GM18858 (cell line): ENCODE measurements around the gene ATCAY.

Experiments
- ATAC-seq: cut with Tn5 transposase; IDR thresholded peaks from one replicate; pipeline ENCODE4 v1.9.1; 2021; ENCODE audit not compliant: unreplicated experiment

Gene ATCAY, protein sequence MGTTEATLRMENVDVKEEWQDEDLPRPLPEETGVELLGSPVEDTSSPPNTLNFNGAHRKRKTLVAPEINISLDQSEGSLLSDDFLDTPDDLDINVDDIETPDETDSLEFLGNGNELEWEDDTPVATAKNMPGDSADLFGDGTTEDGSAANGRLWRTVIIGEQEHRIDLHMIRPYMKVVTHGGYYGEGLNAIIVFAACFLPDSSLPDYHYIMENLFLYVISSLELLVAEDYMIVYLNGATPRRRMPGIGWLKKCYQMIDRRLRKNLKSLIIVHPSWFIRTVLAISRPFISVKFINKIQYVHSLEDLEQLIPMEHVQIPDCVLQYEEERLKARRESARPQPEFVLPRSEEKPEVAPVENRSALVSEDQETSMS

GRCh38 chr19:3880471-3881271, at the start of gene ATCAY:
Gene ATCAY, plus strand, starts transcription at chr19:3880685. Its CDS starts 5,083 bp downstream, at chr19:3885768.
- ATAC-seq: no peak

GRCh38 chr19:3831601-3832000, 48.9 kb upstream of the ATCAY start:
- ATAC-seq: no peak

- no peak for ATAC-seq
These were observed 48.5 kb upstream of the ATCAY start for GRCh38 chr19:3832001-3832400.

- ATAC-seq: no peak
These were observed 46.7 kb upstream of the ATCAY start for GRCh38 chr19:3833578-3834348.

- ATAC-seq: no peak
These were observed 46.0 kb upstream of the ATCAY start for GRCh38 chr19:3834349-3835054.

DNA sequence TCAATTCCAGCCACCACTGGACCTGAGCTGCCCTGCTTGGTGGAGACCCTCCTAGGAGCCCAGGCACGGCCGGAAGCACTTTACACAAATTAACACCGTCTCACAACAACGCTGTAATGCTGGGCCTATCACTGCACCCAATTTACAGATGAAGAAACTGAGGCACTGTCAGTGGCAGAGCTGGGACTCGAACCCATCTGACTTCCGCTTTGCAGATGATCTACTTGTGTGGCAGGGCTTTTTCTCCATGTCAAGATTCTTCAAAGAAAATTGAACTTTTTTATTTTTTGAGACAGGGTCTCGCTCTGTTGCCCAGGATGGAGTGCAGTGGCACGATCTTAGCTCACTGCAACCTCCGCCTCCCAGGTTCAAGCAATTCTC, 45.4 kb upstream of the ATCAY start:
- ATAC-seq: no peak

- ATAC-seq: no peak
These were observed 43.6 kb upstream of the ATCAY start for GRCh38 chr19:3836887-3837286.

DNA sequence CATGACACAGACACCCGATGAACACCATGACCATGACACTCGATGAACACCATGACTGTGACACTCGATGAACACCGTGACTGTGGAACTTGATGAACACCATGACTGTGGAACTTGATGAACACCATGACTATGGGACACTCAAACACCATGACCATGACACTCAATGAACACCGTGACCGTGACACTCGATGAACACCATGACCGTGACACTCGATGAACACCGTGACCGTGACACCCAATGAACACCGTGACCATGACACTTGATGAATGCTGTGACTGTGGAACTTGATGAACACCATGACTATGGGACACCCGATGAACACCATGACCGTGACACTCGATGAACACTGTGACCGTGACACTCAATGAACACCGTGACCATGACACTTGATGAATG, 43.2 kb upstream of the ATCAY start:
- ATAC-seq: no peak

DNA sequence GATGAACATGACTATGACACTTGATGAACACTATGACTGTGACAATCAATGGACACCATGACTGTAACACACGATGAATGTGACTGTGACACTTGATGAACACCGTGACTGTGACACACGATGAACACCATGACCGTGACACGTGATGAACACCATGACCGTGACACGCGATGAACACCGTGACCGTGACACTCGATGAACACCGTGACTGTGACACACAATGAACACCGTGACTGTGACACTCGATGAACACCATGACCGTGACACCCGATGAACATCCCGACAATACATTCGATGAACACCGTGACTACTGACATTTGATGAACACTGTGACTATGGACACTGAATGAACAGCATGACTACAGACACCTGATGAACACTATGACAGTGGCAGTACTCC, 42.6 kb upstream of the ATCAY start:
- no peak for ATAC-seq

DNA sequence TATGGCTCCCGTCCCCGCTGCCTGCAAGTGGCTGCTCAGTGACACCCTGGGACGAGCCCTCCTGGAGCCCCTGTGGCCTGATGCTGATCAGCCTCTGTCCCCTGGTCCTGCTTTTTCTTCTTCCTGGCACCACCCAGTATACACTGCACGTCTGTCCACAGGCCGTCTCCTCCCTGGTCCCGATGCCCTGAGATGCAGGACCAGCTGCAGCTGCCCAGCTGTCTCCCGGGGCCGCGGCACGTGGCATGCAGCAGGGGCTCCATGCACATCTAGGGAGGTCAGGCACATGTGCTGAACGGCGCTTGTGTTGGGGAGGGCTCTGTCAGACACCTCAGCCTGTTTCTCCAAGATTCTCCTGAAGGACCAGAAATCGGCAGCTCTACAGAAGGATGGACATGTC, 41.8 kb upstream of the ATCAY start:
- ATAC-seq: no peak

- ATAC-seq: no peak
These were observed 40.5 kb upstream of the ATCAY start for GRCh38 chr19:3839941-3840340.

- ATAC-seq: no peak
These were observed 39.7 kb upstream of the ATCAY start for GRCh38 chr19:3840804-3841203.

DNA sequence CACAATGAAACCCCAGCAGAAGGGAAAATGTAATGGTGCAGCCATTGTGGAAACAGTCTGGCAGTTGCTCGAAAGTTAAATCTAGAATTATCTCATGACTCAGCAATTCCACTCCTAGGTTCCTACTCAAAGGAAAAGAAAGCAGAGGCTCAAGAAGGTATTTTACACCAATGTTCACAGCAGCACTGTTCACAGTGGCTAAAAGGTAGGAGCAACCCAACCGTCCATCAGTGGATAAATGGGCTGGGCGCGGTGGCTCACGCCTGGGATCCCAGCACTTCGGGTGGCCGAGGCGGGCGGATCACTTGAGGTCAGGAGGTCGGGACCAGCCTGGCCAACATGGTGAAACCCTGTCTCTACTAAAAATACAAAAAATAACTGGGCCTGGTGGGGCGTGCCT, 37.5 kb upstream of the ATCAY start:
- ATAC-seq: no peak

- no peak for ATAC-seq
These were observed 35.9 kb upstream of the ATCAY start for GRCh38 chr19:3844596-3844995.

DNA sequence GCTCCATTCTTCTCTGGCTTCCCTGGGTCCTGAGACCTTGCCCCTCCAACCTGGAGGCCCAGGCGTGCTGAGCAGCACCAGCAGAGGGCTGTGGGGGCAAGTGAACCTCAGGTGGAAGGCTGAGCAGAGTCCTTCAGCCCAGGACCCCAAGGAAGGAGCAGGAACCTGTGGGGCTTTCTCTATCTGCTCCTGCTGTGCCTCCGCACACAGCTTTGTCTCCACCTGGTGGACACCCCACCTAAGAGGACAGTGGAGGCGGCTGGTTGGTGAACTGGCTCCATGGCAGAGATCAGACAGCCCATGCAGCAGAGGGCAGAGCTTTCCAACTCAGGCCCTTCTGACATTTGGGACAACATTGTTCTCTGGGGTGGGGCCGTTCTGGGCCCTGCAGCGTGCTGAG, 31.4 kb upstream of the ATCAY start:
- no peak for ATAC-seq

DNA sequence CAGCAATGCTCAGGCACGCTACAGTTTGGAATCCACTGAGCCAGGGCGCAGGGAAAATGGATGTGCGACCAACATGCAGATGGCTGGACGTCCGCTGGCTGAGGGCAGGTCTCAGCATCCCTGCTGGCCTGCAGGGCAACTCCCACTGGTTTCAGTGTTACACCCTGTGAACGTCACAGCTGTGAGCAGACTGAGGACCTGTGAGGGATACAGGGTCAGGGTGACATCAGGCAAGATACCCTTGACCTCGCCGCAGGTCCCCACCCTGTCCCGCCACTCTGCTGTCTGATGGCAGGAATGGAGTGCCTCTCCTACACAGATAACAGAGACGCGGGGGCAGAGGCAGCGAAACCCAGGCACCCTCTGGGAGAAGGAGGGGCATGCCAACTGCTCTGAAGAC, 30.7 kb upstream of the ATCAY start:
- no peak for ATAC-seq

- no peak for ATAC-seq
These were observed 30.0 kb upstream of the ATCAY start for GRCh38 chr19:3850320-3850972.

GRCh38 chr19:3851254-3852176, 29.0 kb upstream of the ATCAY start:
- no peak for ATAC-seq

- no peak for ATAC-seq
These were observed 28.3 kb upstream of the ATCAY start for GRCh38 chr19:3852177-3852511.
